DMS53 treated with DMSO at 0.1 percent for 48 hours (cell line): ENCODE results near the gene PSPN.
A peak's percentile ranks its signal among the peaks of the same experiment; 100 is the strongest.
"Not testable (repeated sequence)": the region's sequence is repeated elsewhere in the genome, so short reads cannot be mapped to it uniquely, and the experiment has no call there.

Experiments used
- DNase-seq: peaks from one replicate; lab custom pipeline; 2025; ENCODE audit not compliant: unreplicated experiment; lab: John Stamatoyannopoulos, UW

The PSPN gene

GRCh38 chr19:6402837-6403608 lies 27.3 kb upstream of the PSPN start:
- no peak for DNase-seq

DNA sequence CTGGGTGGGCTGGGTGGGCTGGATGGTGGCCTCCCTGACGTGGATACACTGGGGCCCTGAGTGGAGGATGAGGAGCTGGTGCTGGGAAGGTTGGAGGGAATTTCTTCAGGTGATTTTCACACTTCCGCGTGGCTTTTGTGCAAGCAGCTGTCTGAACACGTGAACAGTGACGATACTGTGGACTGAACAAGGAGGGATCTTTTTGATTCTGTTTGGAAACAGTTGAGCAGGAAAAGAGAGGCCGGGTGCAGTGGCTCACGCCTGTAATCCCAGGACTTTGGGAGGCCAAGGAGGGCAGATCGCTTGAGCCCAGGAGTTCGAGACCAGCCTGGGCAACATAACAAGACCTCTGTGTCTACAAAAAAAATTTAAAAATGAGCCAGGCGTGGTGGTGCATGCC lies 26.3 kb upstream of the PSPN start:
- DNase-seq: no peak

DNA sequence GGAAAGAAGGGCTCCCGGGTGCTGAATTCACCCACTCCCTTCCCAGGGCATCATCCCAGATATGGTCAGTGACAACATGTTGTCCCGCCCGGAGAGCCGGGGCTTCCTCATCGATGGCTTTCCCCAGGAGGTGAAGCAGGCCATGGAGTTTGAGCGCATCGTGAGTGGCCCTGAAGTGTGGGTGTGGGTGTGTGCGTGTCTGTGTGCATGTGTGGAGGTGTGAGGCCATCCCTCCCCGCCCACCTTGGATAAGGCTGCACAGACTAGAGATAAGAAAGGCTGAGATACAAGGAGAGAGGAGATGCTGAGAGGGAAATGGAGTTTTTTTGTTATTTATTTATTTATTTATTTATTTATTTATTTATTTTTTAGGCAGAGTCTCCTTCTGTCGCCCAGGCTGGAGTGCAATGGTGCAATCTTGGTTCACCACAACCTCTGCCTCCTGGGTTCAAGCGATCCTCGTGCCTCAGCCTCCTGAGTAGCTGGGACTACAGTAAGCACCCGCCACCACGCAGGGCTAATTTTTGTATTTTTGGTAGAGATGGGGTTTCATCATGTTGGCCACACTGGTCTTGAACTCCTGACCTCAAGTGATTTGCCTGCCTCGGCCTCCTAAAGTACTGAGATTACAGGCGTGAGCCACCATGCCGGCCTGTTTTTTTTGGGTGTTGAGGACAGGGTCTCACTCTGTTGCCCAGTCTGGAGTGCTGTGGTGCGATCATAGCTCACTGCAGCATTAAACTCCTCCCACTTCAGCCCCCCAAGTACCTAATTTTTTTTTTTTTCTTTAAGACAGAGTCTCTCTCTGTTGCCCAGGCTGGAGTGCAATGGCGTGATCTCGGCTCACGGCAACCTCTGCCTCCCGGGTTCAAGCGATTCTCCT lies 24.6 kb upstream of the PSPN start:
- DNase-seq: not testable (repeated sequence)

DNA sequence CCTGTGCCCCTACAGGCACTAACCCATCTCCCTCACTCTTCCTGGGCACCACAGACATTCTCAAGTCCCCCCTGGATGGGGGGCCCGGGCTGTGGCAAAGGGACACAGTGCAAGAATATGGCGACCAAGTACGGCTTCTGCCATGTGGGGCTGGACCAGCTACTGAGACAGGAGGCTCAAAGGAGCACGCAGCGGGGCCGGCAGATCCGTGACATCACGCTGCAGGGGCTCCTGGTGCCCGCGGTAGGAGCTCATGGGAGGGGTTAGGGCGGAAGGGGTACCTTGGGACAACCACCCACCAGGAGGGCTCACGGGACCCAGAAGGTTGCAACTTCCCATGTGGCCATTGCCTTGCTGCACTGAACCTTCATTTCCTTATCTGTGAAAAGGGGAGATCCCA lies 20.6 kb upstream of the PSPN start:
- DNase-seq: no peak

GRCh38 chr19:6394831-6395230 lies 19.1 kb upstream of the PSPN start:
- DNase-seq: no peak

DNA sequence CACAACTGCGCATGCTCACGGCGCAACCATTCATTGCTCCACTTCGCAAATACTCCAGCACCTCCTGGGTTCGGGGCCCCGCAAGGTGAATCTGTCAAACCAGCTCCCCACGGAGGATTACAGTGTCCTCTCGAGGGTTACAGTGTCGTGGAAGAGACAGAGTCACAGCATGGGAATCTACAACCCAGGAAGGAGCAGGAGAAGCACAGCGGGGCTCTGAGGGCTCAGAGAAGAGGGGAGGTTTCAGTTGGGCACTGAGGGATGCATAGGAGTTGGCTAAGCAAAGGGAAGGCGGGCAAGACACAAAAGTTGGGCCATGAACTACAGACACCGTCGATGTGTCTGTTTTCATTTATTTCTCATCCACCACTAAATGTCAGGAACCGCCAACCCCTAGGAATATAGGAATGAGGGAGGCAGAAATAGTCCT lies 18.3 kb upstream of the PSPN start:
- no peak for DNase-seq

DNA sequence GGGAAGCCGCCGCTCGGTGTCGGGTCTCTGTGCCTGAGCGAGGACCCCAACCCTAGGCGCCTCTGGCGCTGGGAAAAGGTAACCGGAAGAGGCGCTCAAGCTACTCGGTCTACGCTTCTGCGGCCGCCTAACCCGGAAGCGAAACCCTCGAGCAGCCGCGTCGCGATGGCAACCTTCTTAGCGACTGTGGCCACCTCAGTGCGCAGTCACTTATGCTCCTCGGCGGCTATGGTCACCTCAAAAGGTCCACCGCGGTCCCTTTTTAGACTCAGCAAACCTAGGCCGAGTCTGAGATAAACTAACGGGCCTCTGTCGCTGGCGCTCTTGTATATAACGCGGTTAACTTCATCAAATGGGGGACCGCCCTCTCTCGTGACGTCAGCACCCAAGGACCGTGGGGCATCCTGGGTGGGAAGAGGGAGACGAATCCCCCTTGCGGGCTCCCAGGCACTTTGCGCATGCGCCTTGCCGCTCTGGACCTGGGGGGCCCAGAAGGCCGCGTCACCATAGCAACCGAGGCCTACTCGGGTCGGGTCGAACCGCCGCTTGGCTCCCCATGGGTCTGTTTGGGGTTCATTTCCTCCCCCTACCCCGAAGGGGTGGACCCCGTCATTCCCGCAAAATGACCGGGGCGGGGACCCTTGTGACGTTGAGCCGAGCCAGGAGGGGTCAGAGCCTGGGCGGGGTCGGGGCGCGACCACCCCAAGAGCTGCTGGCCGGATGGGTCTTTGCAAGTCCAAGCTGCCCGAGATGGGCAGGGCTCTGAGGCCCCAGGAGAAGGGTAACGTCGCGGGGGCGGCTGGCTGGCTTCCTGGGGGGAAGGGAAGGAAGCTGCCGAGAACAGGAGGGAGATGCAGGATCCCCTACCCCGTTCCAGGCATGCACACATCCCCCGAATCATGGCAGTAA lies 17.6 kb upstream of the PSPN start, which contains the start of gene GTF2F1:
Gene GTF2F1, minus strand, starts transcription at position 91 of the 909 bp plus-strand sequence. CDS start 169 bp downstream, outside the sequence.
- DNase-seq: peak; percentile 79

- DNase-seq: no peak
Measured at GRCh38 chr19:6392221-6393073, 16.7 kb upstream of the PSPN start.

- no peak for DNase-seq
Measured at GRCh38 chr19:6387372-6387771, 11.6 kb upstream of the PSPN start.

GRCh38 chr19:6384381-6384780 lies 8.6 kb upstream of the PSPN start:
- DNase-seq: no peak

GRCh38 chr19:6383188-6383587 lies 7.5 kb upstream of the PSPN start:
- DNase-seq: no peak

GRCh38 chr19:6381030-6381750 lies 5.5 kb upstream of the PSPN start:
- no peak for DNase-seq

- DNase-seq: no peak
Measured at GRCh38 chr19:6379744-6380143, 4.0 kb upstream of the PSPN start.

GRCh38 chr19:6378486-6378885 lies 2.8 kb upstream of the PSPN start:
- no peak for DNase-seq

- DNase-seq: no peak
Measured at GRCh38 chr19:6378041-6378440, 2.3 kb upstream of the PSPN start.

GRCh38 chr19:6376512-6377190 lies 918 bp upstream of the PSPN start:
- DNase-seq: no peak

DNA sequence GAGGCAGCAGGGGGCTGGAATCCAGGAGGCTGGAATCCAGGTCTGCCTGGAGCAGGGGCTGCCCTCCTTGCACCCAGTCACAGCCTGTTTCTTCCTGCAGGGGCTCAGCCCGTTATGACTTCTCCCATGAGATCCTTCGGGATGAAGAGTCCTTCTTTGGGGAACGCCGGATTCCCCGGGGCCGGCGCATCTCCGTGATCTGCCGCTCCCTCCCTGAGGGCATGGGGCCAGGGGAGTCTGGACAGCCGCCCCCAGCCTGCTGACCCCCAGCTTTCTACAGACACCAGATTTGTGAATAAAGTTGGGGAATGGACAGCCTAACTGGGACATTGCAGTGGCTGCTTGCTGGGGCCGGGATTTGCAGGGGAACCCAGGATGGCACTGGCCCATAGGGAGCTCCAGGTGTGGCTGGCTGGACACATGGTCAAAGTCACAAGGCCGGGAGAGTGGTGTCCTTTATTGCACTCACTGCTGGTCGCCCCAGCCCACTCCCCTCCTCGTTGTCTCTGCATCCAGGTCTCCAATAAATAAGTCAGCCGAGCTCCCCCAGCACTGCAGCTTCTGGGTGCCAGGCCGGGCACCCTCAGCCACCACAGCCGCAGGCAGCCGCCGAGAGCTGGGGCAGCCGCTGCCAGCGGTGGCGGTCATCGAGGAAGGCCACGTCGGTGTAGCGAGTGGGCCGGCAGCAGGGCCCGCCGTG lies 872 bp downstream of the PSPN start:
- no peak for DNase-seq

- no peak for DNase-seq
Measured at GRCh38 chr19:6374161-6374709, 1.5 kb downstream of the PSPN start.
